Stimulated activated effector memory CD8-positive, alpha-beta T cell treated with anti-CD3 and anti-CD28 coated beads, Interleukin-12 subunit alpha, Interleukin-12 subunit beta, amount 100 ng/mL, for 72 hours (primary cell): ENCODE results near the gene ZMIZ1.

Source experiments
- ATAC-seq: fragments of 150-1000 bp; cut with Tn5 transposase; 2 replicates; pipeline ENCODE4 v1.10.0; 2021
- DNase-seq, 2 donors: peaks; one replicate each; pipeline ENCODE4 v3.0.0; 2021 to 2022; ENCODE audit warnings: low spot score in 2 of 2
- H3K27ac Mint-ChIP-seq: one replicate; pipeline ENCODE4 v1.8.0; 2022; ENCODE audit warnings: mild to moderate bottlenecking, mixed read lengths
- H3K36me3 Mint-ChIP-seq: one replicate; pipeline ENCODE4 v1.8.0; 2022; ENCODE audit warnings: mild to moderate bottlenecking, mixed read lengths
- H3K4me1 Mint-ChIP-seq: one replicate; pipeline ENCODE4 v1.8.0; 2022; ENCODE audit warnings: mixed read lengths
- H3K4me3 Mint-ChIP-seq: one replicate; pipeline ENCODE4 v1.8.0; 2022; ENCODE audit warnings: mild to moderate bottlenecking, mixed read lengths
- H3K9me3 Mint-ChIP-seq: one replicate; pipeline ENCODE4 v1.8.0; 2022; ENCODE audit warnings: mixed read lengths

Gene ZMIZ1

DNA sequence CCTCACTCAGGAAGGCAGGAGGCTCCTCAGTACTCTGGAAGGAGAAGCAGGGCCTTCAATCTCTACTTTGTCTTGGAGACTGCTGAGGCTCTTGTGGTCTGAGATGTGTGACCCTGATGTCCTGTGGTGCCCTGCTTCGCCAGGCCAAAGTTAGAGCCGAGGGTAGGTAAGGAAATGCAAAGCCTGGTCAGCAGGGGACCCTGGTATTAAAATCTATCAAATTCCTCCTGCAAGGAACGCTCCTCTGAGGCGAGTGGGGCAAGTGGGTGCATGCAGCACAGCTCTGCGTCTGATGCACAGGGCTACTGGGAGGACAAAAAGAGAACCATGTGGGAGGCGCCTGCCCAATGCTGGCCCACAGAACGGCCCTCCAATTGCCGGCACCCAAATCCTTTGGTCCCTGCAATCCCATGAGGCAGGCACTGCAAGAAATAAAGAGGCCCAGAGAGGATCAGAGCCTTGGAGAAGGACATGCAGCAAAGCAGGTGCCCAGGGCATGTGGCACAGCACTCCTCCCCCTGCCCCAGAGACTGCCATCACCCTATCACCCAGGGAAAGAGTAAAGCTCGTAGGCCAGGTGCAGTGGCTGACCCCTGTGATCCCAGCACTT is 23.1 kb upstream of the ZMIZ1 start:
- Mint-ChIP-seq H3K36me3 (no peaks in the 10 kb centered on the region), H3K4me1 (peaks cover 33% of the 10 kb centered on the region), H3K27ac (peak overlapping the region; percentile 29), H3K9me3 (no peaks in the 10 kb centered on the region), H3K4me3 (no peak overlapping the region)
- DNase-seq (no peak), ATAC-seq (no peak)

DNA sequence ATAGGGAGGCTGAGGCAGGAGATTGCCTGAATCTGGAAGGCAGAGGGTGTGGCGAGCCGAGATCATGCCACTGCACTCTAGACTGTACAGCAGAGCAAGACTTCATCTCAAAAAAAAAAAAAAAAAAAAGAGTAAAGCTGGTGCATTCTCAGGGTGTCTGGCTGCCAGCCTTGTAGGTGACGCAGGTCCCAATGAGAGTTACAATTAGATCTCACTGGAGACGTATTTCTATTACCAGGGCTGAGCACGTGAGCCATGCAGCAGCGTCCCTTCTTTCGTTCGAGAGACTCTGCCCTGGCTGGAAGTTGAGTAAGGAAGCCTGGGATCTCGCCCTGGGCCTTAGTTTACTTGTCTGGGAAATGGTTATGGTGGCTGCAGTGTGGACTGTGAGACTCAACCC is 22.4 kb upstream of the ZMIZ1 start:
- ATAC-seq = no peak
- no peaks in the 10 kb centered on the region for H3K9me3 Mint-ChIP-seq
- no peaks in the 10 kb centered on the region for H3K36me3 Mint-ChIP-seq
- peaks cover 33% of the 10 kb centered on the region for H3K4me1 Mint-ChIP-seq
- H3K27ac Mint-ChIP-seq = no peak overlapping the region
- no peak overlapping the region for H3K4me3 Mint-ChIP-seq
- no peak for DNase-seq

DNA sequence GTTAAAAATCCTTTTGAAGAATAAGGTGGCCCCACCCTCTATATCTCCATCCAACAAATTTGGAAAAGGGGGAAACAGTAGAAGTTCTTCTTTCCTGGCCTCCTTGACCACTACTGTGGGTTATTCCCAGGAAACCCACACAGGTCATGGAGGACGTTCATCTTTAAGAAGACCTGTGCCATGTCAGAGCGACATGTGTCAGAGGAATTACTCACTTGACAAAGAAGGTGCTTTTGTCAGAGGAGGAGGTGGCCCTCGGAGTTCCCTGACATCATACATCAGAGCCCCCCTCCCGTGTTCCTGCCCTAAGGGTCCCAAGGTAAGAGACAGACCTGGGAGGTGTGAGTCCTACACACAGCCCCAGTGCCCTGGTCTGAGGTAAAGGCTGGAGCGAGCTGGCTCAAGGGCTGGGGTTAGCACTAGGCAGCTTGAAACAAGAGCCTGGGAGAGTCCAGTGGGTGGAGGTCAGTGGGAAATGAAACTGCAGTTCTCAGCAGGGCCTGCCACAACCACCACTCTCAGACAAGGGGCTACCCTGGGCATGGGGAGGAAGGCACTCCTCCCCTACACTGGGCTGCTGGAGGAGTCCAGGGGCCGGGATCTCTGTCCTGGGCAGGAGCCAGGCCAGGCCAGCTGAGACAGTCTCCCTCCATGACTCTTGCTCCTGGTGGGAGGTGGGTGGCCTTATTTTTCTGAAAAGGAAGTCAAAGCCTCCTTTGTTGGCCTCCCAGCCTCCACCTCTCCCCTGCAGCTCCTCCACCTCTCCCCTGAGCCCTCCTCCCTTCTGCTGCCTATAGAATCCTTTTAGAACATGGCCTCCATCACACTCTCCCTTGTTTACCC is 21.8 kb upstream of the ZMIZ1 start:
- Mint-ChIP-seq H3K36me3 (no peaks in the 10 kb centered on the region), H3K27ac (peak overlapping the region; percentile 96), H3K9me3 (no peaks in the 10 kb centered on the region), H3K4me3 (no peak overlapping the region), H3K4me1 (peaks cover 33% of the 10 kb centered on the region)
- DNase-seq = no peak
- peak; percentile 11 for ATAC-seq

GRCh38 chr10:79047584-79047874 is 21.2 kb upstream of the ZMIZ1 start:
- Mint-ChIP-seq H3K4me1 (peaks cover 33% of the 10 kb centered on the region), H3K9me3 (no peaks in the 10 kb centered on the region), H3K27ac (peak overlapping the region; percentile 96), H3K4me3 (peak overlapping the region; percentile 63), H3K36me3 (no peaks in the 10 kb centered on the region)
- ATAC-seq (no peak), DNase-seq (no peak)

GRCh38 chr10:79047875-79048638 is 20.7 kb upstream of the ZMIZ1 start:
- DNase-seq (no peak), ATAC-seq (peak; percentile 68)
- H3K27ac Mint-ChIP-seq = peak overlapping the region; percentile 96
- H3K9me3 Mint-ChIP-seq = no peaks in the 10 kb centered on the region
- no peaks in the 10 kb centered on the region for H3K36me3 Mint-ChIP-seq
- peaks cover 33% of the 10 kb centered on the region for H3K4me1 Mint-ChIP-seq
- peak overlapping the region; percentile 63 for H3K4me3 Mint-ChIP-seq

DNA sequence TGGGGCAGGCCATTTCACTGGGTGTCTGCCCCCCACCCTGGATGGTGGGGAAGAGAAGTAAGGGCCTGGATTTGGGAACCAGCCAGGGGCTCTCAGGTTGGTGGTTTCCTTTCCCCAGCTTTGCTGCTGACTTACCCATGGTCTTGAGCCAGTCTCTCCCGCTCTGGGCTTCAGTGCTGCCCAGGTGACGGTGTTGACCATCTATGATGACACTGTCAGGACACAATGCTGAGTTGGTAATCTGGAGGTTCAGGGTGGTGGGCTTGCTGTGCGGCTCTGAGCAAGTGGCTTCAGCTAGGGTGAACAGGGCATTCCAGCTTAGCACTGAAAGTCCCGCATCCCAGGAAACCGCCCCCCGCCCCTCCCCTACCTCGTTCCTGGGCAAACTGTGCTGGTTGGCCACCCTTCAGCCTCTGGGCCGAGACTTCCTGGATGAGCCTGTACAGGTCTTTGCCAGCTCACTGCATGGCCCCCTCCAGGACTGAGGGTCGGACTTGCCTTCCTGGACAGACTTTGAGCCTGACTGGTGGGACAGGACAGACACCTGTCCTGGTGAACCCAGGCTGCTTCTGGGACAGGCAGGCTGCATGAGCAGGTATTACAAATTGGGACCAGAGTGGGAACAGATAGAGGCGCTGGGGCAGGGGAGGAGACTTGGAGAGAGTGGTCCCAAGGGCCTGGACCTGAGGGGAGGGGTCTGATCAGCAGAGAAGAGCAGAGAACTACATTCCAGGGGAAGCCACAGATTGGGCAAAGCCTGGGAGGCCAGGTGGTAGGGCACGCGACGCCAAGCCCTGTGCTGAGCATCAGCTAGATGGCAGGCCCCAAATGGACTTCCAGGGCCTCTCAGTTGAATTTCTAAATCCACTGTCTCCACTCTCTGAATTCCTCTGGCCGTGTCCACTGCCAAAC is 19.9 kb upstream of the ZMIZ1 start:
- H3K9me3 Mint-ChIP-seq = no peaks in the 10 kb centered on the region
- H3K36me3 Mint-ChIP-seq = no peaks in the 10 kb centered on the region
- ATAC-seq (no peak), DNase-seq (no peak)
- H3K27ac Mint-ChIP-seq = peak overlapping the region; percentile 96
- H3K4me1 Mint-ChIP-seq = peaks cover 33% of the 10 kb centered on the region
- peak overlapping the region; percentile 63 for H3K4me3 Mint-ChIP-seq

GRCh38 chr10:79049931-79050895 is 18.6 kb upstream of the ZMIZ1 start:
- H3K27ac Mint-ChIP-seq = peak overlapping the region; percentile 96
- no peaks in the 10 kb centered on the region for H3K9me3 Mint-ChIP-seq
- ATAC-seq (peak; percentile 77), DNase-seq (no peak)
- H3K4me1 Mint-ChIP-seq = peaks cover 33% of the 10 kb centered on the region
- H3K36me3 Mint-ChIP-seq = no peaks in the 10 kb centered on the region
- no peak overlapping the region for H3K4me3 Mint-ChIP-seq

- no peaks in the 10 kb centered on the region for H3K36me3 Mint-ChIP-seq
- no peaks in the 10 kb centered on the region for H3K9me3 Mint-ChIP-seq
- no peak for DNase-seq
- ATAC-seq = no peak
- no peak overlapping the region for H3K27ac Mint-ChIP-seq
- H3K4me3 Mint-ChIP-seq = no peak overlapping the region
- peaks cover 33% of the 10 kb centered on the region for H3K4me1 Mint-ChIP-seq
Observed at GRCh38 chr10:79050896-79051555, 17.7 kb upstream of the ZMIZ1 start.

- DNase-seq = no peak
- Mint-ChIP-seq H3K36me3 (no peaks in the 10 kb centered on the region), H3K4me3 (no peak overlapping the region), H3K9me3 (no peaks in the 10 kb centered on the region), H3K4me1 (peaks cover 32% of the 10 kb centered on the region), H3K27ac (no peak overlapping the region)
- no peak for ATAC-seq
Observed at GRCh38 chr10:79051766-79052165, 17.0 kb upstream of the ZMIZ1 start.

DNA sequence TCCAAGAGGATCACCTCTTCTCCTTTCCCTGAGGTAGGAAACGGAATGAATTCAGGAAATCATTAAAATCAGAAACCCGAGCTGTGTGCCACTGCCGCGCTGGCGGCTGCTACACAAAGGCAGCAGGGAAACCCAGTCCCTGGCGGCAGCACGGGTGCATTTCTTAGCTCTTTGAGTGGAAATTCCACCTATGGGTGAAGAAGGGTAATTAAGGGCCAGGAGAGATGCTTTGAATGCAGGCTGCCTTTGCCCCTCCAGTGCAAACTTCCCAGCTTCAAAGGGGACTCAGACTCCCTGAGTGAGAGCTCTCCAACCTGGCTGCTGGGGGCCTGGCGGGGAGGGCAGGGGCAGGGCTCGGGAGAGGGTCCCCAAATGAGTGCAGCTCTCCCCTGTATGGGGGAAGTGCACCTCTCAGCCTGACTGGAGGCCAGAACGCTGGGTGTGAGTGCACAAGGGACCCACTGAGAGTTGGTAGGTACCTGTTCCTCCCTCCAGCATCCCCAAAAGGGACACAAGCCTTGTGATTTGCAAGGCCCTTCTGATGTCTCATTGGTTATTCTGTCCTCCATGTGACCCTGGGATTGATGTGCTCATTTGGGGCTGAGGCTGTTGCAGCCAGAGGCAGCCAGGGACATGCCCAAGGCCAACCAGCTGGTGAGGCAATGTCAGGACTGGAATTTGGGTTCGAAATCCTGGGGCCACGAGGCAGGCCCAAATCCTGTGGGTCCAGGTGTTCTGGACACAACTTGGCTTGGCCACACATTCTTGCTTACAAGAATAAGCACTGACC is 16.3 kb upstream of the ZMIZ1 start:
- Mint-ChIP-seq H3K4me3 (no peak overlapping the region), H3K4me1 (peaks cover 29% of the 10 kb centered on the region), H3K27ac (no peak overlapping the region), H3K9me3 (no peaks in the 10 kb centered on the region), H3K36me3 (no peaks in the 10 kb centered on the region)
- DNase-seq (no peak), ATAC-seq (no peak)

GRCh38 chr10:79053081-79053434 is 15.7 kb upstream of the ZMIZ1 start:
- DNase-seq = no peak
- ATAC-seq = no peak
- Mint-ChIP-seq H3K4me1 (peaks cover 27% of the 10 kb centered on the region), H3K36me3 (no peaks in the 10 kb centered on the region), H3K4me3 (no peak overlapping the region), H3K9me3 (no peaks in the 10 kb centered on the region), H3K27ac (no peak overlapping the region)

DNA sequence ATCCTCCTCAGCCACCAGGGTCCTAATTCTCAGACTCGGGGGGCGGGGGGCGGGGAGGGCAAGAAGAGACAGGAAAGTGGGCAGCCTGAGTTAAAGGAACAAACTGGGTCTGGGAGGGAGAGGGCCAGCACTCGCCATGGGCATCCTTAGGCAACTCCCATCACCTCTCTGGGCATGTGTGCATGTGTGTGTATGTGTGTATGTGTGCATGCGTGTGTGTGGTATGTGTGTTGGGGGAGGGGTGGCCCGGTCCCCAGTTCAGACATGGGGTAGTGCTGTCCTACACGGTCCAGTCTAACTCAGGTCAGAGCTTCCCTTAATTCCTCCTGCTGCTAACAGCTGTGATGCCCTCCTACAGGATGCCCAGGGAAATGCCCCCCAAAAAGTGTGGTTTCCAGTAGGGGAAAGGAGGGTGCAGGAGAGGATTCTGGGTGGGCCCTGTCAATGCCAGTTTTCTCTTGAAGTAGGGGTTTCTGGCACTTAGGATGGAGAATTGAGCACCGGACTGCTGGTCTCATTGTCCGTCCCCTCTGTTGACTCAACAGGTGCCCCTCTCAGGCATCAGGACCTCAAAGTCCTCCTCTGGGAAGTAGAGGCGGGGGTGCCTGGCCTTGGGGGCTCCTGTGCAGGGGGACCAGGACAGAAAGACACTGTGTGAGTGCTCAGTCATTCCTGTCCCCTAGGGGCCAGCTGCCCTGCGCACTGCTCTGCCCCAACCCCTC is 15.1 kb upstream of the ZMIZ1 start:
- H3K27ac Mint-ChIP-seq = no peak overlapping the region
- no peak overlapping the region for H3K4me3 Mint-ChIP-seq

More for the DNA sequence above, 15.1 kb upstream of the ZMIZ1 start:
- Mint-ChIP-seq H3K4me1 (peaks cover 21% of the 10 kb centered on the region), H3K9me3 (no peaks in the 10 kb centered on the region), H3K36me3 (no peaks in the 10 kb centered on the region)
- no peak for ATAC-seq
- DNase-seq = no peak
